Transverse colon (tissue), 4 donors: Measurements from ENCODE around the gene SUN2. TPM values are rescaled to one million over a fixed set of nuclear protein-coding genes. Genes with fewer than 3 reads are reported as not detected.

Experiments
- DNase-seq: peaks from one replicate; pipeline ENCODE4 v3.0.0-alpha.2; 2019
- H3K27ac ChIP-seq, 4 donors: fragments of 200-600 bp; sonication (generic); 2 replicates each; pipeline ENCODE4 v1.5.1; 2016 to 2018; ENCODE audit warnings: inconsistent platforms in 4 of 4
- H3K27me3 ChIP-seq: fragments of 200-600 bp; sonication (generic); 2 replicates; pipeline ENCODE4 v1.5.1; 2017; ENCODE audit warnings: inconsistent platforms
- H3K36me3 ChIP-seq, 4 donors: fragments of 200-600 bp; sonication (generic); 2 replicates each; pipeline ENCODE4 v1.5.1; 2017 to 2019; ENCODE audit warnings: inconsistent platforms in 4 of 4
- H3K4me1 ChIP-seq, 4 donors: fragments of 200-600 bp; sonication (generic); 2 replicates each; pipeline ENCODE4 v1.5.1; 2017 to 2020; ENCODE audit warnings: inconsistent platforms in 4 of 4
- H3K4me3 ChIP-seq, 4 donors: fragments of 200-600 bp; sonication (generic); 1 replicate in 1 of 4; 2 replicates in 3 of 4; pipeline versions ENCODE4 v1.5.1 to v1.6.1; 2017 to 2019; ENCODE audit warnings: inconsistent platforms in 4 of 4
- H3K9me3 ChIP-seq, 2 donors: fragments of 200-600 bp; sonication (generic); 2 replicates each; pipeline ENCODE4 v1.5.1; 2017 to 2019; ENCODE audit warnings: inconsistent platforms in 2 of 2
- EP300 ChIP-seq: sonication (generic); formaldehyde crosslinking; IDR thresholded peaks from one replicate; pipeline ENCODE4 v1.6.1; 2017; ENCODE audit warnings: antibody characterized with exemption, low read depth
- POLR2A ChIP-seq: fragments of 450-650 bp; IDR thresholded peaks from one replicate; pipeline ENCODE4 v1.6.1; 2016; ENCODE audit warnings: antibody characterized with exemption, mild to moderate bottlenecking, moderate library complexity
- POLR2AphosphoS5 ChIP-seq, 3 donors: sonication (generic); formaldehyde crosslinking; IDR thresholded peaks; one replicate each; pipeline ENCODE4 v1.6.1; 2016; ENCODE audit warnings: antibody characterized with exemption in 3 of 3
- WGBS, 2 donors: methylation state at CpG; one replicate each; pipeline ENCODE4 v1.1.5; 2018; ENCODE audit warnings: low coverage in 1 of 2; 5-methylcytosine and 5-hydroxymethylcytosine counted together
- in situ Hi-C, 4 donors: fragments of 200-750 bp; cut with MboI; loops; one replicate each; pipeline versions ENCODE4 v1.15.0 to v1.15.1; 2017; ENCODE audit warnings: low sequenced_read_pairs in 3 of 4, low pct_ligation_motif_present in 1 of 4, low pct_unique_long_range_greater_than_20kb in 1 of 4
- intact Hi-C: fragments of 100-400 bp; cut with DNase I; formaldehyde crosslinking; loops from one replicate; pipeline ENCODE4 v1.15.1; 2023; ENCODE audit warnings: low total_unique reads
- total RNA-seq, 4 donors: library from RNA; depleted of rRNA; stranded (reverse); fragments of >200 nt; gene quantifications; one replicate each; pipeline ENCODE4 v1.1.0, GENCODE V29; 2016
- TF ChIP-seq, protein P1 (sequence below), 5 experiments: fragments of 200-600 bp in 3 of 5; fragments of 450-650 bp in 2 of 5; sonication (generic) in 3 of 5; IDR thresholded peaks; 1 replicate in 2 of 5; 2 replicates in 3 of 5; pipeline ENCODE4 v1.5.1; 2016 to 2017; ENCODE audit warnings: antibody characterized with exemption in 5 of 5, inconsistent platforms in 3 of 5, mild to moderate bottlenecking in 2 of 5, moderate library complexity in 1 of 5

SUN2 gene
- total RNA-seq, 4 donors from 2014 or later, result 168 to 523 (median 216) TPM

DNA sequence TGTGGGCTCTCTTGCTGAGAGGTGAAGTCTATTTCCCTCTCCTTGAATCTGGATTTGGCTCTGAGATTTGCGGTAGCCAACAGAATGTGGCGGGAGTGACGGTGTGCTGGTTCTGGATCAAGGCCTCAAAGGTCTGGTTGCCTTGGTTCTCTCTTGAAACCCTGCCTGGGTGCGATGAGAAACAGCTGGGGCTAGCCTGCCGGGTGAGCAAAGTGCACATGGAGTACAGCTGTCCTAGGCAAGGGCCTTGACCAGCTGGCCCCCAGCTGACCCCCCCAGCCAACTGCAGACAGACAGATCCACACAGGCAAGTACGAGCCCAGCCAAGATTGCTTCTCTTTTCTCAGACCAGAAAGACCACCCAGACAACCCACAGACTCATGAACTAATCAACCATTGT lies 10.8 kb downstream of the SUN2 start:
- peaks cover 0 to 93% (median 37%) of the 10 kb centered on the region in 4 donors for H3K36me3 ChIP-seq
- intact Hi-C loops, result no loop called here
- H3K4me3 ChIP-seq, result no peak overlapping the region
- no peaks in the 10 kb centered on the region for H3K27me3 ChIP-seq
- H3K4me1 ChIP-seq, result peaks cover 0 to 7% (median 2%) of the 10 kb centered on the region in 4 donors
- WGBS, 2 donors, result 97% methylated on average over 6 of the region's 6 CpGs; no CpG with 5 or more reads in 1 of the 2 donors
- DNase-seq, result no peak
- in situ Hi-C loops, result no loop called here
- no peak for TF ChIP-seq EP300
- no peak for TF ChIP-seq POLR2AphosphoS5 (IDR thresholded peaks at IDR 0.05)
- no peak for TF ChIP-seq POLR2A
- TF ChIP-seq, protein P1, sequence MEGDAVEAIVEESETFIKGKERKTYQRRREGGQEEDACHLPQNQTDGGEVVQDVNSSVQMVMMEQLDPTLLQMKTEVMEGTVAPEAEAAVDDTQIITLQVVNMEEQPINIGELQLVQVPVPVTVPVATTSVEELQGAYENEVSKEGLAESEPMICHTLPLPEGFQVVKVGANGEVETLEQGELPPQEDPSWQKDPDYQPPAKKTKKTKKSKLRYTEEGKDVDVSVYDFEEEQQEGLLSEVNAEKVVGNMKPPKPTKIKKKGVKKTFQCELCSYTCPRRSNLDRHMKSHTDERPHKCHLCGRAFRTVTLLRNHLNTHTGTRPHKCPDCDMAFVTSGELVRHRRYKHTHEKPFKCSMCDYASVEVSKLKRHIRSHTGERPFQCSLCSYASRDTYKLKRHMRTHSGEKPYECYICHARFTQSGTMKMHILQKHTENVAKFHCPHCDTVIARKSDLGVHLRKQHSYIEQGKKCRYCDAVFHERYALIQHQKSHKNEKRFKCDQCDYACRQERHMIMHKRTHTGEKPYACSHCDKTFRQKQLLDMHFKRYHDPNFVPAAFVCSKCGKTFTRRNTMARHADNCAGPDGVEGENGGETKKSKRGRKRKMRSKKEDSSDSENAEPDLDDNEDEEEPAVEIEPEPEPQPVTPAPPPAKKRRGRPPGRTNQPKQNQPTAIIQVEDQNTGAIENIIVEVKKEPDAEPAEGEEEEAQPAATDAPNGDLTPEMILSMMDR (IDR thresholded peaks at IDR 0.05), result no peak
- H3K27ac ChIP-seq, result no peak overlapping the region
- no peaks in the 10 kb centered on the region for H3K9me3 ChIP-seq

DNA sequence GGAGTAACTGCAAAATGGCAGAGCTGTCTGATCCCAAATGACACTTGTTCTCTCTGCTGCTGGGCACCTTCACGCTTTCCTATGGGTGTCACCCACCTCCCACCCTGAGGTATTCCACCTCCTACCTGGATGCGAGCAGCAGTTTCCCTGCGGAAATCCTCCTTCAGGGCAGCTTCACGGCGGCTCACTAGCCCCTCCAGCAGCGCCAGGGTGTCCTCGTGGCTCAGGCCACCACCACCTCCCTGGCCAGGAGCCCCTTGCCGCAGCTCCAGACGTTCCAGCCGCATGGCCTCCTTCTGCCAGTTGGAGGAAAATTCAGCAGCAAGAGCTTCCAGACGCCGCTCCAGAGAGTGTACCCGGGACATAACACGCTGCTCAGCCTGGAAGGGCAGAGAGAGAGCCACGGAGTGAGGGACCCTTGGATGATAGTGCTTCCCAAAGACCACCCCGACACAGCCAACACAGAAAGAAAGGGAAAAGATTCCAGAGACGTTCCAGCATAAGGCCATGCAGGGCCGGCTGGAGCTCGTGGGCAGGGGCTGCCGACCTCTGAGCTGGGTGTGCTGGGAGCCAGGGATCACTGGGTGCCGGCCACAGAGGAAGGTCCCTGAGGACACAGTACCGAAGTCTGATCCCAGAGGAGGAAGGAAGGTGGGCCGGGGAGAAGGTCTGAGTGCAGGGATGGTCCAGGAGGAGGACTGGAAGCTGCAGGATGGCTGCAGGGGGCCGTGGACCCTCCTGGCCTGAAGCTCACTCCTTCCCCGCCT lies 13.4 kb downstream of the SUN2 start:
- no peak overlapping the region for H3K4me3 ChIP-seq
- H3K4me1 ChIP-seq, result peaks cover 0 to 7% (median 2%) of the 10 kb centered on the region in 4 donors
- H3K27me3 ChIP-seq, result no peaks in the 10 kb centered on the region
- no peak overlapping the region for H3K27ac ChIP-seq
- in situ Hi-C loops, result no loop called here
- no peak for DNase-seq
- TF ChIP-seq, protein P1 (IDR thresholded peaks at IDR 0.05), result no peak
- TF ChIP-seq POLR2A (no peak), EP300 (no peak), POLR2AphosphoS5 (IDR thresholded peaks at IDR 0.05) (no peak)
- 93 to 96% methylated on average over 8 to 25 of the region's 25 CpGs for WGBS, 2 donors
- H3K36me3 ChIP-seq, result peaks cover 0 to 93% (median 43%) of the 10 kb centered on the region in 4 donors
- H3K9me3 ChIP-seq, result no peaks in the 10 kb centered on the region
- intact Hi-C loops, result no loop called here

DNA sequence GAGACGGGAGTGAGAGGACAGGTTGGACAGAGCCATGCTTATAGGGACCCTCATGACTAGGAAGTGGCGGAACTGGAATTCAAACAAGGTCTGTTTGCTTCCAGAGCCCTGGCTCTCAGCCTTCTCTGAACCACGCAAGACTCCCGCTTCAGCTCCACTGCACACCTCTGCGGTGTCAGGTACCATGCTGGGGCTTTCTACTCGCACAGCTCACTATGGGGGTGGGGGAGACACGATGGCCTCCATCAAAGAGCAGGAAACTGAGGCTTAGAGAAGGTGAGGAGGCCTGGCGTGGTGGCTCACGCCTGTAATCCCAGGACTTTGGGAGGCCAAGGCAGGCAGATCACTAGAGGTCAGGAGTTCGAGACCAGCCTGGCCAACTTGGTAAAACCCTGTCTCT lies 14.2 kb downstream of the SUN2 start:
- Histone ChIP-seq H3K4me1 (peaks cover 0 to 7% (median 2%) of the 10 kb centered on the region in 4 donors), H3K4me3 (no peak overlapping the region), H3K36me3 (peaks cover 0 to 93% (median 46%) of the 10 kb centered on the region in 4 donors), H3K27ac (no peak overlapping the region), H3K9me3 (no peaks in the 10 kb centered on the region), H3K27me3 (no peaks in the 10 kb centered on the region)
- TF ChIP-seq EP300, result no peak
- no peak for TF ChIP-seq POLR2A
- TF ChIP-seq, protein P1 (IDR thresholded peaks at IDR 0.05), result no peak
- TF ChIP-seq POLR2AphosphoS5 (IDR thresholded peaks at IDR 0.05), result no peak
- no peak for DNase-seq
- WGBS, 2 donors, result 93 to 97% methylated on average over 3 to 10 of the region's 10 CpGs
- intact Hi-C loops (no loop called here), in situ Hi-C loops (no loop called here)

DNA sequence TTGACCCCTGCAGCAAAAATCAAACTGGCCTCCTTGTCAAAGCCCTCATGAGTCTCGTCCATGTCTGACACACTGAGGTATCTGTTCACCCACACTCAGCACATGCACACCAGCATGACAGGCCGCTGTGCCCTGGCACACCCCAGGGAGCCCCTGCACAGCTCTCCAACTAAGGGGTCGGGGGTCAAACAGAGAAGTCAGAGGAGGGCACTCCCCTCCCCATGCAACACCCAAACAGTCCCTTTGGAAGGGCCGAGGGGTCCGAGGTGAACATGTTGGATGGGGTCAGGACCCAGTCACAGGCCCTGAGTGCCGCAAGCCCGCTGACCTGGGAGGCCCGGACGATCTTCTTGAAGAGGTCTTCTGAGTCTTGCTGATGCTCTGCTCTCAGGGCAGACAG lies 14.6 kb downstream of the SUN2 start:
- TF ChIP-seq, protein P1 (IDR thresholded peaks at IDR 0.05), result no peak
- intact Hi-C loops, result no loop called here
- no peaks in the 10 kb centered on the region for H3K27me3 ChIP-seq
- in situ Hi-C loops, result no loop called here
- no peak overlapping the region for H3K4me3 ChIP-seq
- peaks cover 0 to 94% (median 47%) of the 10 kb centered on the region in 4 donors for H3K36me3 ChIP-seq
- no peak overlapping the region for H3K27ac ChIP-seq
- H3K9me3 ChIP-seq, result no peaks in the 10 kb centered on the region
- 93% methylated on average over 9 of the region's 9 CpGs; no CpG with 5 or more reads in 1 of the 2 donors for WGBS, 2 donors
- H3K4me1 ChIP-seq, result peaks cover 0 to 5% (median under 1%) of the 10 kb centered on the region in 4 donors
- DNase-seq, result no peak
